ENCODE measurements around the gene FAM237A.

DNA sequence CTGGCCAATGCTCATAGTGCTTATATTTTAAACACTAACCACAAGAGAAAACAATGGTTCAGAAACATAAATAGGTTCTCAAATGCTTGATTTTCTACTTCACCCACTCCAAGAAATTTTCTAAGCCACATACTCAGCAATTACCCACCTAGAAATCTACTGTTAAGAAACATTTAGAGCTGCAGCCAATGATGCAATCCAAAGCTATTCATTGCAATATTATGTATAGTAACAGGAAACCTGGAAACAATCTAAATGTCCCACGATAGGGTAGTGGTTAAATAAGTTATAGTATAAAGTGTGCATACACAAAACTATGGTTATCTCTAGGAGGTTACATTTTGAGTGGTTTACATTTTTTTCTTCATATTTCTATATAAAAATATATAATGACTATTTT lies 5.7 kb downstream of the FAM237A start:
- TF ChIP-seq, protein P1, sequence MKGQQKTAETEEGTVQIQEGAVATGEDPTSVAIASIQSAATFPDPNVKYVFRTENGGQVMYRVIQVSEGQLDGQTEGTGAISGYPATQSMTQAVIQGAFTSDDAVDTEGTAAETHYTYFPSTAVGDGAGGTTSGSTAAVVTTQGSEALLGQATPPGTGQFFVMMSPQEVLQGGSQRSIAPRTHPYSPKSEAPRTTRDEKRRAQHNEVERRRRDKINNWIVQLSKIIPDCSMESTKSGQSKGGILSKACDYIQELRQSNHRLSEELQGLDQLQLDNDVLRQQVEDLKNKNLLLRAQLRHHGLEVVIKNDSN (IDR thresholded peaks at IDR 0.05; ENCODE audit: borderline replicate concordance, low read depth): no peak
- no peak for TF ChIP-seq MAX (IDR thresholded peaks at IDR 0.05; ENCODE audit: low read depth)
- TF ChIP-seq, protein P2, sequence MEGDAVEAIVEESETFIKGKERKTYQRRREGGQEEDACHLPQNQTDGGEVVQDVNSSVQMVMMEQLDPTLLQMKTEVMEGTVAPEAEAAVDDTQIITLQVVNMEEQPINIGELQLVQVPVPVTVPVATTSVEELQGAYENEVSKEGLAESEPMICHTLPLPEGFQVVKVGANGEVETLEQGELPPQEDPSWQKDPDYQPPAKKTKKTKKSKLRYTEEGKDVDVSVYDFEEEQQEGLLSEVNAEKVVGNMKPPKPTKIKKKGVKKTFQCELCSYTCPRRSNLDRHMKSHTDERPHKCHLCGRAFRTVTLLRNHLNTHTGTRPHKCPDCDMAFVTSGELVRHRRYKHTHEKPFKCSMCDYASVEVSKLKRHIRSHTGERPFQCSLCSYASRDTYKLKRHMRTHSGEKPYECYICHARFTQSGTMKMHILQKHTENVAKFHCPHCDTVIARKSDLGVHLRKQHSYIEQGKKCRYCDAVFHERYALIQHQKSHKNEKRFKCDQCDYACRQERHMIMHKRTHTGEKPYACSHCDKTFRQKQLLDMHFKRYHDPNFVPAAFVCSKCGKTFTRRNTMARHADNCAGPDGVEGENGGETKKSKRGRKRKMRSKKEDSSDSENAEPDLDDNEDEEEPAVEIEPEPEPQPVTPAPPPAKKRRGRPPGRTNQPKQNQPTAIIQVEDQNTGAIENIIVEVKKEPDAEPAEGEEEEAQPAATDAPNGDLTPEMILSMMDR (IDR thresholded peaks at IDR 0.05): no peak
- no peak for TF ChIP-seq RAD21 (IDR thresholded peaks at IDR 0.05; ENCODE audit: low read length)
- TF ChIP-seq ELF1 (IDR thresholded peaks at IDR 0.05): no peak
- no peak for TF ChIP-seq SIN3A (IDR thresholded peaks at IDR 0.05; ENCODE audit: borderline replicate concordance, low read depth, low read length)
- no peak for TF ChIP-seq TEAD4 (IDR thresholded peaks at IDR 0.05; ENCODE audit: borderline replicate concordance, insufficient read depth)
- no peak for TF ChIP-seq RFX5 (IDR thresholded peaks at IDR 0.05; ENCODE audit: low read length)
- no peak for TF ChIP-seq POLR2AphosphoS5 (IDR thresholded peaks at IDR 0.05; ENCODE audit: low read depth, low read length)

Measured in SK-N-SH (cell line).